ENCODE measurements around the gene IPO4. TPM values are rescaled to one million over a fixed set of nuclear protein-coding genes. Genes with fewer than 3 reads are reported as not detected.

IPO4 gene
- total RNA-seq, 1 donor from 2014 or later = 85.4 TPM

DNA sequence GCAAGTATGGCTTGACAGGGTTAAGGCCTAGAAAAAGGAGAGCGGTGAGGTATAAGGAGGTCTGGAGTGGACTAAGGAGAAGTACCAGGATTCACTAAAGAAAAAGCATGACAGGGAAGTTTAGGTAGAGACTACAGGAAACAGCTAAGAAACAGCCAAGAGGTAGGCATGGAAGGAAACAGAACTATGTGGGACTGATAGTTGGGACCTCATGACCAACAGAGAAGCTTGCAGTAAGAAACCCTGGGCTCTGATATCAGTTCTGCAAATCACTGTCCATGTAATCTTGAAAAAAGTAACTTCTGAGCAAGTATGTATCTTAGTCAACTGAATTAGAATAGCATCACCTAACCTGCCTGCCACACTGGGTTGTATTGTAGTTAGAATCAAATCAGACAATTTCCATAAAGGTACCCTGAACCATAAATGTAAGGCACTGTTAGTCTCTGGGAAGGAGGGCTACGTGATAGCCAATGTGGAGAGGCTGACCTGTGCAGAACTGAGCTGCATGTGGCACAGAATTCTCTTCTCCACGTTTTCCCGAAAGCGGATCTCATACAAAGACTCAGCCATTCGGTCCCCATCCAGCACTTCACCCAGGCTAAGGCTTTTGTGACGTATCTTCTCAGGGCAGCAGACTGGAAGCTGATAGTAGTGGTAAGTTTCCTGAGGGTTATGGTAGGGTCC lies 5.7 kb upstream of the IPO4 start:
- DNase-seq (ENCODE audit: low read depth) = no peak

DNA sequence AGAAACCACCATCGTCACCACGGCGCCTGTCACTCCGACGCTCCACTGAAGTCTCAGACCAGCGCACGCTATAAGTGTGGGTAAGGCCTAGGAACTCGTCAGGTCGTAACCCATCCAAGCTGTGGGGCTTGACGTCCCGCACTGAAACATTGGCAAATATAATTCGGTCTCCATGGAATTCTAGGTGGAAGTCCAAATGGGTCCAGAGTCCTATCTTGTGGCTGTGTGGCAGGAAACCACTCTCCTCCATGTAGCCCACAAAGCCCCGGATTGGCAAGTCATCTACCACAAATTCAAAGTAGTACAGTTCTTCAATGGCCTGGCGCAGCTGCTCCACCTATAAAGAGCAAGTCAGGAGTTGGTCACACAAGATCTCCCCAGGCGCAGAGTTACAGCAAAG lies 4.3 kb upstream of the IPO4 start:
- peak; percentile 32 for DNase-seq (ENCODE audit: low read depth)

DNA sequence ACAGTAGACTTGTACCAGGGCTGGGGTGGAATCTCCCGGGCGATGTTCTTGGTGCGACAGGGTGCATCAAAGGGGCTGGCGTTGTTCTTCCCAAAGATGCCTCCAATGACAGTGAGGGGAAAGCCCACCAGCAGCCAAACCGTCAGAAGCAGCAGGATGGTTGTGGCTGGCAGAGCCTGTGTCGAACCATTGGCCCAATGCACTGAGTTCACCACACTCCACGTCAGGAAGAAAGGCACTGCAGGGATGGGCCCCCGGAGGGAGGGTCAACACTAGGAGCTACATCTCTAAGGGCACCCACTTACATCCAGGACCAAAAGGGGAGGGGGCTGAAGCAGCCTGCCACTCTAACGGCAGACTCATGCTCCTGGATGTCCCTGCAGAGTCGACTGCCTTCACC lies 1.8 kb upstream of the IPO4 start:
- no peak for DNase-seq (ENCODE audit: low read depth)

DNA sequence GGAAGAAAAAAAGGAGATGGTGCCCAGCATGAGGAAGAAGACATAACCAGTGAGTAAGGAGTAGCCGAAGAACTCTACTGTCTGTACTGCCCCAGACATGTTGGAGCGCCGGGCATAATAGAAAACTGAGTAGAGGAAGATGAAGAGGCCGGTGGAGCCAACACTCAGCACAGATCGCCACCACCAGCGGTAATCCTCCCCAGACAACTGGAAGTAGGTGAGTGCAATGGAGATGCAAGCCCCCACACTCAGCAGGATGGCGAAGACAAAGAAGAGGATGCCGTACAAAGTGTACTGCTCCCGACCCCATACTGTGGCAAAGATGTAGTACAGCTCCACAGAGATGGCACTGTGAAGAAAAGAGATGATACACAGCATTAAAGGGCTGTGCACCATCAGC lies 844 bp upstream of the IPO4 start:
- DNase-seq (ENCODE audit: low read depth) = no peak

DNA sequence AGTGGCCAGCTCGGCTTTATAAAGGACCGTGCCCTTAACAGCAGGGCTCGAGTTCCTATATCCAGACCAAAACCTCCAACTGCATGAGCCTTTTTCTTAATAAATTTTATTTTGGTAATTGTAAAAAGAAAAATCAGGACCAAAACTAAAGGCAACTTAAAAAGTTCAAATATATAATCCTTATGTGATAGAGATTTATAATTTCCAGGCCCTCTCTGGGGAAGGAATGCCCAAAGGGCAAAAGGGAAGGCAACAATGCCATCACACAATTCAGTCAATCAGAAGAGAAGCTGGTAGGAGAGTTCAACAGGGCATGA lies 401 bp upstream of the IPO4 start:
- no peak for DNase-seq (ENCODE audit: low read depth)

DNA sequence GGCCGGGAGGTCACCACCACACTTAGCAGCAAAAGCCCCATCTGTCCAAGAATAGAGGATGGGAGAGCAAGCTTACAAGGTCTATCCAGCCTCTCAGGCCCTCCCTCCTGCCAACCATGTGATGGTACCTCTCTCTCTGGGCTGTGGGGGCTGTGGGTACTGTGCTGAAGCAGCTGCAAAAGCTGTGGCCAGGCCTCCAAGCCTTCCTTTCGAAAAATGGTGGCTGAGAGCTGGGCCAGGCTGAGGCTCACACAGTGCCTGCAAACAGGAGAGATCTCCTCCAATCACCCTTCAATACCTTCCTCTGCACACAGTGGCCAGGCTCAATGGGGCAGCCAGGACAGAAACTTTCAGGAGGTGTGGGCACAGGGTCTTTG lies 1.1 kb downstream of the IPO4 start:
- peak; percentile 75 for DNase-seq (ENCODE audit: low read depth)

DNA sequence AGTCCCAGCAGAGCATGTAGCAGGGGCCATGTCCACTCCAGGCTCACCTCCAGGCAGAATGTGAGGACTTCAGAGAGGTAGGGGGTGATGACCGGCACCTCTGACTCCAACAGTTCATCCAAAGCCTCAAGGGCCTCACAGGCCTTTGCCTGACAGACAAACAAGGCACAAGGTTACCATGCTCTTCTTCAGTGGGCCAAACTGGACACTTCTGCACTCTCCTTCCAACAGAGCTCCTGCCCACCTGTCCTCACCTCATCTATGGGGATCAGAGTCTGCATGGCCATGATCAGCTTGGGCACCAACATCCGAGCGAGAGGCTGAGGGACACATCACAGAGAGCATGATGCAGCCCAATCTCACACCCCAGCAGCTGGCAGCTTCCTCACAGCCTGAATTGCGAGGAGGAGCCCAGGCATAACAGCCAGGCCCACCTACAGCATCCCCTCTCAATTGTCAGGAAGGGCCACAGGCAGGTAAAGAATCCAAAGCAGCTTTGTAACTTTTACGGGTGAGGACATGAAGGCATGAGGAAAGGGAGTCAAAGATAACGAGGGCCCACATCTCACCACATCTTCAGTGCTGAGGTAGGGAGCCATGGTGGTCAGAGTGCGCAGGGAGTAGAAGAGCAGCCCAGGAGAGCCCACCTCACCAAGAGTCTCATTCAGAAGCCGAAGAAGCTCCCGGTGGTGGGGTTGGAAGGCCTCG lies 1.6 kb downstream of the IPO4 start:
- DNase-seq (ENCODE audit: low read depth) = no peak

DNA sequence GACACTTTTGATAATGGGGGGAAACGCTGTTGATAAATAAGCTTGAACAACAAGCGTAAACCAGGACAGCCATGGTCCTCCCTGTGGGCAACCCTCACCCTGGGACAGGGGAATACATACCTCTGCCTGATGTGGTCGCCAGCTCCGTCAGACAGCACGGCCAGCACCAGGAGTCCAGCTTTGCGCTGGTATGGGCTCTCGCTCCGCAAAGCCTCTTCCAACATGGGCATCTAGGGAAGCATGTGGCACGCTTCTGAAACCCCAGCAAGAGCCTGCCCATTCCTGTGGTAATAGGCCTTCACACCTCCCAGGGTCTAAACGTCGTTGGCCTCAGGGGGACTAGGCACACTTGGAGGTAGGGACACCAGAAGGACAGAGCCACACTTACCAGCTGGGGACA lies 2.9 kb downstream of the IPO4 start:
- DNase-seq (ENCODE audit: low read depth) = no peak

DNA sequence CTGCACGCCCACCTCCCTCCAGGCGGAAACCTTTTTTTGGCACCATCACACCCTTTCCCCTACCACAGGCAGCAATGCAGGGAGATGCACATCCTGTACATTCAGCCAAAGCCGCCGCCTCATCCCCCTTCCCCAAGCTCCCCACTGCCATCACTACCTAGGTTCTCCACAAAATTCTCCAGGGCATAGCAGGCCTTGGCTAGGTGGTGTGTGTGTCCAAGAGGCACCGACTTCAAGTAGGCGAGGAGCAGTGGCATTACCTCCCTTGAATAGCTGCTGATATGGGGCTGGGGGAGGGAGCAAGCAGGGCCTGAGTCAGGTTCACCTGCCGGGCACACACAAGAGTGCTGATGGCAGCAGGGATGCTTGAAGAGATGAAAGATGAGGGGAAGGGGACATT lies 3.6 kb downstream of the IPO4 start:
- no peak for DNase-seq (ENCODE audit: low read depth)

DNA sequence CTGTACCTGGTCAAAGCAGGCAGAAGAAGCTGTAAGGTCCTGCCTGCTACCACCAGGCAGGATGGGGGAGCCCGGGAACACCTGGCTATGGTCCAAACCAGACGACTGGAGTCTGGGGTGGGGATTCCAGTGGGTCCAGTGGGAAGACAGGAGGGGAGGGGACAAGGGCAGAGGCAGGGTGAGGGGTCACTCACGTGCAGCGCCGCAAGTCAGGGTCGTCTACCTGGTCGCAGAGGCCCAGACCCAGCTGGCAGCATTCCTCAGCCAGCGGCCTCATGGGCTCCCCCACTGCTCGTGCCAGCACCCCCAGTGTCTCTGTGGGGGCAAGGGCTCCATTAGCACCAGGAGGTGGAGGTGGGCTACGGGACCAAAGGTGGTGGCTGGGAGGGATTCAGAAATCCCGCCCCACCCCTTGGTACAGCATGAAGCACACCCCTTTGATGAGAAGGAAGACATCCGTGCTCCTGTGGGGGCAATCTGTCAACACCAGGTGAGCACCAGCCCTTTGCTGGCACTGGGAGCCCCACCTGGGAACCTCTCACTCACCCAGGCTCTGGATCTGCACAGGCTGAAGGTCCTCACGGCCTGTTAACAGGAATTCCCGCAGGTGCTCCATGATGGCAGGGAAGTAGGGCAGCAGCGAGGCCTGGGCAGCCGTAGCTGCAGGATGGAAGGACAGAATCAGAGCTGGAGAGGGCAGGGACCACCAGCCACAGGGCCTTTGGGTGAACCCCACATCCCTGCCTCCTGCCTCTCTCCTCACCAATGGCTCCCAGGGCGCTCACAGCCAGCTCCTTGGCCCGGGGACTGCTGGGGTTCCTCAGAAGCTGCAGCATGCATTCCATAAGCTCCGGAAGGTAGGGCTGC lies 4.3 kb downstream of the IPO4 start:
- no peak for DNase-seq (ENCODE audit: low read depth)

DNA sequence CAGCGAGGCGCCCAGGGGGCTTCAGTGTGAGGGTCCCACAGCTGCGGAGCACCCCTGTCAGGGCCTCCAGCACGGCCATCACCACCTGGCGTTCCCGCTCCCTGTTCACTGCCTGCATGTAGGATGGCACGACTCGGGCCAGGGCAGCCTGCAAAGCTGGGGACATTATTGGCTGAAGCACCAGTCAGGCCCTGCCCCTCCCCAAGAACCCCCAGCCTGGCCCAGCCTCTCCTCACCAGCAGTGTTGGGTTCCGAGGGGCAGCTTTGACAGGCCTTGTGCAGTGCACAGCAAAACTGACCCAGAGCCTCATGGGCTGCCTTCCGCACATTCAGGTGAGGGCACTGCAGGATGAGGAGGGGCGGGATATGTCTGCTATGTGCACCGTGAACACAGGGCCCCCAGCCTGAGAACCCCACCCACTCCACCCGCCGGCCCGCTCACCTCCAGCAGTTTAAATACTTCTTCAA lies 5.6 kb downstream of the IPO4 start:
- DNase-seq (ENCODE audit: low read depth) = no peak

DNA sequence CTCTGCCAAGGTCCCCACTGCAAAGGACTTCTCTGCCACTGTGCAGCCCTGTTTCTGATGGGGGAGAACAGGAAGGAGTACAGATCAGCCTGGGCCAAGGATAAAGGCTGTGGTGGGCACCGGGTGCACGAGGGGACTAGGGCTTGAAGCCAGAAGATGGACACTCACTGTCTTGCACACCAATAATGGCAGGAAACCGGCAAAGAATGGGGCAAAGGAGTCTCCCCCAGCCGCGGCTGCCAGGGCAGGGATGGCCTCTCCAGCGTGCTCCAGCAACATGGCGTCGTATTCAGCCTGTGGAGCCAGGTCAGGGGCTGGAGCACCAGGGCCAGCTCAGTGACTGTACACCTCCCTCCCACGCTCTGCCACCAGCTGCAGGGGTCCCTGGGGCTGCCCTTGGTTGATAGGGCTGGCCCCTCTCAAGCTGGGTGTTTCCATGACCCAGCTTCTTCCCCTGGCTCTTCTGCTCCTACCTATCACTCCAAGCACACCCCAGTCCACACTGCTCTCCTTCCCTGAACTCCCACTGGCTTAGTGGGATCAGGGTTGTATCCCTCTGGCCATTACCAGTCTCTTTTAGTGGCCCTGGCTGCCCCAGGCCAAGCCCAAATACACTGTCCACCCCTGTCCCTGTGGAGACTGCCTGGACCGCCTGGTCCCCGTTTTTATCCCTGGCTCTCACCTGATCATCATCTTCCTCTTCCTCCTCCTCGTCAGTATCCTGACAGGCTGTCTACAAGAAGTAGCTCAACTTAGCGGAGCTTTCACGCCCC lies 6.3 kb downstream of the IPO4 start:
- no peak for DNase-seq (ENCODE audit: low read depth)

DNA sequence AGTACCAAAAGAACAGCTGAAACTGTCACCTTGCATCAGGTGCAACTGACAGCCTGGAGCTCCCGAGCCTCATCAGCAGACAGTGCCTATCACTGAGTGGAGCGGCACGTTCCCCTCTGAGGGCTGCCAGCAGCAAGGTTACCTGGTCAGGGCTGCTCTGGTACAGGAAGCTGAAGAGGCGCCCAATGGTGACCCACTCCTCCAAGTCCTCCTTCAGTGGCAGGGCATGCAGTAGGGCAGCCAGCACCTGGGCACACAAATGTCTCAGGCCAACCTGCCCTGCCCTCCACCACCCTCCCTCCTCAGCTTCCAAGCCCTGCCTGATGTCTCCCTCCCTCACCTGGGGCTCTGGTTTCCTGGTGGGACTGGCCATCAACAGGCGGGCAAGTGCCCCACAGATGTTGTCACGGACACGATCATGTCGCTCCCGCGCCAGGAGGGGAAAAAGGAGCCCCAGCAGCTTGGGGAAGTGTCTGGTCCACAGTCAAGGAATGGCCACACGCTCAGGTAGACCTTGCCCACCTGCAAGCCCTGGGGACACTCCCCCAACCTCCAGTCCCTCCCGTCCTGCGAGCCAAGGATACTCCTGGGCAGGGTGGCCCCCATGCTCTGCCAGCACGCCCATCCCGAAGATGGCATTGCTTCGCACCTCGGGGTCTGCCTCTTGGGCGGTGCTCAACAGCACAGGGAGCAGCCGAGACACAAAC lies 7.1 kb downstream of the IPO4 start:
- DNase-seq (ENCODE audit: low read depth) = no peak

DNA sequence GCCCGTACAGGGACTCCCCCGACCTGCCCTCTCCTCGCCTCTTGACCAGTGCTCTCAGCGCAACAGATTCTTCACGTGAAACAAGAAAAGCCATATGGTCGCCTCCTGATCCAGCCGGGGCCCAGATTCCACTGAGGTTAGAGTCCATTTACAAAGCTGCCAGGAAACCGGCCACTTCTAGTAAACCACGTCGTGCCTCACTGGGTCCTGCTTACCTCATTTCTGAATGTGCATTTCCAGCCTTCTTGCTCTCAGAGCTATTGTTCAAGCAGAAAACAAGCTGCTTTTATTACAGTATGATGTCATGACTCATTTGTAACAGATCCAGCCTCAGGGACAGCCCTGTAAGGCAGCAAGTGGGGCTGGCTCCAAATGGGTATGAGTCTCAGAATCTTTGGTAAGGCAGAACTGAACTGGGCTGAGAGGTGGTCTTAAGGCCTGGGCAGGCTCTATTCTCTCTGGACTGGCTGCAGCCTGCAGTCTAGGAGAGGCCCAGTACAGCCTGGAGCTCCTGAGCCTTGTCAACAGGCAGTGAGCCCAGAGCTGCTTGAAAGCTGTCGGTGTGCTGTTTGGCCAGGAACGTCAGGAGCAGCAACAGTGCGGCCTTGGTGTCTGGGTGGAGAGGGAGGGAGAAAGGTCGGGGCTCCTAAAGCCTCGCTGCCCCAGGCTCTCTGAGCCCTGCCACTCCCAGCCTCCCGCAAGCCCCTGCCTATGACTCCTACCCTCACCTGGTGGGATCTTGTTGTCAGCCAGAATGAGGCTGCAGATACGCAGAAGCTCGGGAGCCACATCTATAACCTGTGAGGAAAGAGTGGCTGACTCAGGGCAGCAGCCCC lies 8.4 kb downstream of the IPO4 start:
- peak; percentile 78 for DNase-seq (ENCODE audit: low read depth)

DNA sequence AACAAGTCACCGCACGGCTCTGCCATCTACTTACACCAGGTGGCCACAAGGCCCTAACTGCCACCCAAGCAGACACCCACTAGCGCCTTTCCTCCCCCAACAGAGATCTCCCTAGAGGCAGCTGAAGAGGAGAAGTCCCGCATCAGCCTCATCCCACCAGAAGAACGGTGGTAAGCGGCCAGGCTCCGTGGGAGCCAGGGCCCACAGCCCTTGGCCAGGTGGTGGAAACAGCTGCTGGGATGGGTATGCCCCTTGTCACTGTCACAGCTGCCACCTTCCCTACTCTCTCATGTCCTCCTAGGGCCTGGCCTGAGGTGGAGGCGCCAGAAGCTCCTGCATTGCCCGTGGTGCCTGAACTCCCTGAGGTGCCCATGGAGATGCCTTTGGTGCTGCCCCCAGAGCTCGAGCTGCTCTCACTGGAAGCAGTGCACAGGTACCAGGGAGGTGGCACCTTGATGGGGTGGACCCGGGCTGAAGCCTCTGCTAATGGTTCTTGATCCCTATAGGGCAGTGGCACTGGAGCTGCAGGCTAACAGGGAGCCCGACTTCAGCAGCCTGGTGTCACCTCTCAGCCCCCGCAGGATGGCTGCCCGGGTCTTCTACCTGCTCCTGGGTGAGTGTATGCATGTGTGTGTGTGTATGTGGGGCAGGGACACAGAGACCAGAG lies 9.2 kb downstream of the IPO4 start:
- peak; percentile 83 for DNase-seq (ENCODE audit: low read depth)

DNA sequence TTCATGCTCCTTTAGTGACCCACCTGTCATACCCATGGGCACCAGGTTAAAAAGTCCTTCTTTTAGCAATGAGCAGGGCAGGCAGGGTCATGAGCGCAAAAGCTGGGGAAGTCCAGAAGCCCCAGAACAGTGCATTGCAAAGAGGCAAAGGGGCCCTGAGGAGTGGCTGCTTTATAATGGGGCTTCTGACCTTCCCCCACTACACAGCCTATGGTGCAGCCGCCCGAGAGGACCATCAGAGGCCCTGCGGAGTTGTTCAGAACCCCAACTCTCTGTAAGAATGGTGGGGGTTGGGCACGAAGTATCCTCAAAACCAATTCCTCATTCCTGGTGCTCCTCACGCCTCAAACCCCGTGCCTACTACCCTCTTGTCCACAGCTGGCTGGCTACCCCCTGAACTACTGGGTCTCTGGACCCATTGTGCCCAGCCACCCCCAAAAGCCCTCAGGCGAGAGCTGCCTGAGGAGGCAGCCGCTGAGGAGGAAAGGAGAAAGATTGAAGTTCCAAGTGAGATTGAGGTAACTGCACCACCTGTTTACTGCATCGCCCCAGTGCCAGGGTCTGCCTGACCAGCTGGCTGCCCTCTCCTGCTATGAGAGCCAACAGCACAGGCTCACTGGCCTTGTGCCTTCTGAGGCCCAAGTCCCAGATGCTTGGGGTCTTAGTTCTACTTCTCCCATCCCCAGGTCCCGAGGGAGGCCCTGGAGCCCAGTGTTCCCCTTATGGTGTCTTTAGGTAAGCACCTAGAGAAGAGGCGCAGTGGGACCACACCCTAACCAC lies 10.0 kb downstream of the IPO4 start:
- peak; percentile 22 for DNase-seq (ENCODE audit: low read depth)

DNA sequence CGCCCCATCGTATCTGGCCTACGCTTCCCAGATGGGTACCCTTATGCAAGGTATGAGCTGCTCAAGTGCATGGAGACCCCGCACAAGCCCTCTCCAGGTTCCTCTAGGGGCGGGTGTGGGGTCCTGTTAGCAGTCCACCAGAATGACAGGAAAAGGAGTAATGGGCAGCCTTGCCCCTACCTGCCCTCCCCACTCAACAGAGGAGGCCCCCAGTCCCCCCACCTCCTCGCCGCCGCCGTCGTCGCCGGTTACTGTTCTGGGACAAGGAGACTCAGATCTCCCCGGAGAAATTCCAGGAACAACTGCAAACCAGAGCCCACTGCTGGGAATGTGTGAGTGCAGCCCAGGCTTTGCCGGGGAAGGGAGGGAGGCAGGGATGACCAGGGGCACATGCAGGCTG lies 10.7 kb downstream of the IPO4 start:
- DNase-seq (ENCODE audit: low read depth) = no peak

DNA sequence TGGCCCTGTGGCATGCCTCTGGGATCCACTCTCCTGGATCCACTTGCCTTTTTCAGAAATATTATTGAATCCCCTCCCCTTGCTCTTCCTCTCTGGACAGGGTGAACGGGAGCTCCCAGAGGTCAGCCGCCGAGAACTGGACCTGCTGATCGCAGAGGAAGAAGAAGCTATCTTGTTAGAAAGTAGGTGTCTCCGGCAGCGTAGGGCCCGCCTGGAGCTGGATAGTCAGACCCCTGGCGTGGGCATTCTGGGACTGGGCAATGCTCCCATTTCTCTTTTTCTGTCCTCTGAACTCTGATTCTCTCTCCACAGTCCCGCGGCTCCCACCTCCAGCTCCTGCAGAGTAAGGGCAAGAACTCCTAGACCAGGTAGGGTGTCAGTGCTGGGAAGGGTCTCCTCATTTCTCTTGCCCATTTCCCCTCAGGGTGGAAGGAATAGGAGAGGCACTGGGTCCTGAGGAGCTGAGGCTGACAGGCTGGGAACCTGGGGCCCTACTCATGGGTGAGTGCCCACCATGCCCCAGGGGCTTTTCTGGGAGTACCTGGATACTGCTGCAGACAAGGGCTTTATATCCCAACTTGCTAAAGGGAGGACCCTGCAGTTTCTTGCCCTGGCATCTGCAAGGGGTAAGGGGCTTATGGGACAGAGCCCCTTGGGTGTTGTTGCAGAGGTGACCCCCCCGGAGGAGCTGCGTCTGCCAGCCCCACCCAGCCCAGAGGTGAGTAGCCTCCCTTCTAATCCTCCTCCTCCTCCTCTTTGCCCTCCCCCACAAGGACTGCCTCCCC lies 11.4 kb downstream of the IPO4 start:
- no peak for DNase-seq (ENCODE audit: low read depth)

All from myocyte (in vitro differentiated cells).